ENCODE measurements around the gene CEL. TPM values are rescaled to one million over a fixed set of nuclear protein-coding genes. Genes with fewer than 3 reads are reported as not detected.

Gene CEL
- total RNA-seq, 2 experiments from 2014 or later, result 2.8 to 3.5 TPM

GRCh38 chr9:133106511-133107244 is 44.9 kb downstream of the CEL start:
- H3K36me3 Mint-ChIP-seq (ENCODE audit: low read depth), result peaks cover 33% of the 10 kb centered on the region
- POLR2A ChIA-PET, result interaction anchor here (0.6 kb wide), 1 partner anchor 42 kb away, joined by 3 read pairs; no protein-coding TSS in a partner anchor
- H3K4me1 Mint-ChIP-seq, result peaks cover 2% of the 10 kb centered on the region
- no peaks in the 10 kb centered on the region for H3K27me3 Mint-ChIP-seq
- H3K9me3 Mint-ChIP-seq, result no peaks in the 10 kb centered on the region
- no peak overlapping the region for H3K4me3 Mint-ChIP-seq
- no peak overlapping the region for H3K27ac Mint-ChIP-seq
- DNase-seq, result no peak
- CTCF ChIA-PET, result interaction anchor here (0.6 to 10.6 kb wide), 7 partner anchors 8 to 378 kb away, joined by 3 to 110 read pairs (median 3); no protein-coding TSS in a partner anchor

- ChIA-PET CTCF (interaction anchor here (0.6 to 10.6 kb wide), 6 partner anchors 11 to 378 kb away, joined by 3 to 110 read pairs (median 6); no protein-coding TSS in a partner anchor), POLR2A (no interaction called here)
- Mint-ChIP-seq H3K27ac (no peak overlapping the region), H3K36me3 (ENCODE audit: low read depth) (peaks cover 31% of the 10 kb centered on the region), H3K4me3 (no peak overlapping the region), H3K9me3 (no peaks in the 10 kb centered on the region), H3K4me1 (peaks cover 3% of the 10 kb centered on the region), H3K27me3 (no peaks in the 10 kb centered on the region)
- no peak for DNase-seq
Observed at GRCh38 chr9:133107245-133107722, 45.5 kb downstream of the CEL start.

- POLR2A ChIA-PET, result no interaction called here
- Mint-ChIP-seq H3K4me1 (peaks cover 11% of the 10 kb centered on the region), H3K27ac (no peak overlapping the region), H3K36me3 (ENCODE audit: low read depth) (peaks cover 28% of the 10 kb centered on the region), H3K4me3 (no peak overlapping the region), H3K27me3 (no peaks in the 10 kb centered on the region), H3K9me3 (no peaks in the 10 kb centered on the region)
- DNase-seq, result no peak
- CTCF ChIA-PET, result interaction anchor here (1.0 to 10.6 kb wide), 5 partner anchors 10 to 50 kb away, joined by 3 to 110 read pairs (median 9); no protein-coding TSS in a partner anchor
Observed at GRCh38 chr9:133107961-133108793, 46.4 kb downstream of the CEL start.

- DNase-seq, result no peak
- H3K9me3 Mint-ChIP-seq, result no peaks in the 10 kb centered on the region
- CTCF ChIA-PET, result interaction anchor here (1.0 to 10.6 kb wide), 5 partner anchors 9 to 49 kb away, joined by 4 to 110 read pairs (median 9); no protein-coding TSS in a partner anchor
- H3K4me1 Mint-ChIP-seq, result peaks cover 20% of the 10 kb centered on the region
- H3K4me3 Mint-ChIP-seq, result no peak overlapping the region
- H3K27ac Mint-ChIP-seq, result no peak overlapping the region
- H3K36me3 Mint-ChIP-seq (ENCODE audit: low read depth), result peaks cover 27% of the 10 kb centered on the region
- POLR2A ChIA-PET, result no interaction called here
- H3K27me3 Mint-ChIP-seq, result no peaks in the 10 kb centered on the region
Observed at GRCh38 chr9:133108794-133109641, 47.2 kb downstream of the CEL start.

GRCh38 chr9:133109931-133110650 is 48.3 kb downstream of the CEL start:
- Mint-ChIP-seq H3K4me1 (peaks cover 30% of the 10 kb centered on the region), H3K4me3 (no peak overlapping the region), H3K36me3 (ENCODE audit: low read depth) (peaks cover 23% of the 10 kb centered on the region), H3K27me3 (no peaks in the 10 kb centered on the region), H3K9me3 (no peaks in the 10 kb centered on the region), H3K27ac (no peak overlapping the region)
- ChIA-PET POLR2A (no interaction called here), CTCF (interaction anchor here (1.2 to 10.6 kb wide), 4 partner anchors 9 to 36 kb away, joined by 3 to 110 read pairs (median 5); no protein-coding TSS in a partner anchor)
- DNase-seq, result no peak

GRCh38 chr9:133111808-133112662 is 50.3 kb downstream of the CEL start:
- POLR2A ChIA-PET, result no interaction called here
- H3K27me3 Mint-ChIP-seq, result no peaks in the 10 kb centered on the region
- DNase-seq, result no peak
- H3K9me3 Mint-ChIP-seq, result no peaks in the 10 kb centered on the region
- peaks cover 43% of the 10 kb centered on the region for H3K4me1 Mint-ChIP-seq
- H3K4me3 Mint-ChIP-seq, result no peak overlapping the region
- CTCF ChIA-PET, result interaction anchor here (1.0 to 1.7 kb wide), 6 partner anchors 11 to 90 kb away, joined by 3 to 7 read pairs (median 4); no protein-coding TSS in a partner anchor
- H3K27ac Mint-ChIP-seq, result peak overlapping the region; percentile 60
- H3K36me3 Mint-ChIP-seq (ENCODE audit: low read depth), result peaks cover 17% of the 10 kb centered on the region

- no peaks in the 10 kb centered on the region for H3K9me3 Mint-ChIP-seq
- no peak overlapping the region for H3K4me3 Mint-ChIP-seq
- H3K27me3 Mint-ChIP-seq, result no peaks in the 10 kb centered on the region
- peaks cover 49% of the 10 kb centered on the region for H3K4me1 Mint-ChIP-seq
- peak overlapping the region; percentile 50 for H3K27ac Mint-ChIP-seq
- CTCF ChIA-PET, result interaction anchor here (1.0 to 1.7 kb wide), 4 partner anchors 21 to 90 kb away, joined by 3 to 7 read pairs (median 4); no protein-coding TSS in a partner anchor
- peaks cover 15% of the 10 kb centered on the region for H3K36me3 Mint-ChIP-seq (ENCODE audit: low read depth)
- POLR2A ChIA-PET, result no interaction called here
- DNase-seq, result no peak
Observed at GRCh38 chr9:133112663-133113026, 50.9 kb downstream of the CEL start.

GRCh38 chr9:133113163-133113948 is 51.6 kb downstream of the CEL start:
- ChIA-PET CTCF (interaction anchor here (0.8 to 4.8 kb wide), 7 partner anchors 7 to 91 kb away, joined by 3 to 25 read pairs (median 4); no protein-coding TSS in a partner anchor), POLR2A (no interaction called here)
- Mint-ChIP-seq H3K27ac (peak overlapping the region; percentile 82), H3K27me3 (no peaks in the 10 kb centered on the region), H3K4me1 (peaks cover 53% of the 10 kb centered on the region), H3K4me3 (no peak overlapping the region), H3K9me3 (no peaks in the 10 kb centered on the region), H3K36me3 (ENCODE audit: low read depth) (peaks cover 12% of the 10 kb centered on the region)
- no peak for DNase-seq

- Mint-ChIP-seq H3K4me3 (no peak overlapping the region), H3K4me1 (peaks cover 57% of the 10 kb centered on the region), H3K27me3 (no peaks in the 10 kb centered on the region), H3K27ac (peak overlapping the region; percentile 25), H3K36me3 (ENCODE audit: low read depth) (peaks cover 12% of the 10 kb centered on the region), H3K9me3 (no peaks in the 10 kb centered on the region)
- no peak for DNase-seq
- ChIA-PET CTCF (interaction anchor here (0.6 to 4.8 kb wide), 6 partner anchors 8 to 401 kb away, joined by 3 to 25 read pairs (median 6); no protein-coding TSS in a partner anchor), POLR2A (no interaction called here)
Observed at GRCh38 chr9:133113949-133114885, 52.4 kb downstream of the CEL start.

Measured in activated CD4-positive, alpha-beta T cell treated with anti-CD3 and anti-CD28 coated beads, Interleukin-2, amount 10 ng/mL, durations not matched to agents 7 days and 5 days (primary cell).